Measurements from ENCODE around the gene SLC43A2. TPM values are rescaled to one million over a fixed set of nuclear protein-coding genes. Genes with fewer than 3 reads are reported as not detected.

Gene SLC43A2
- total RNA-seq, 1 donor from 2014 or later = 5.2 TPM

- Histone ChIP-seq H3K27ac (no peak overlapping the region), H3K4me3 (no peak overlapping the region), H3K27me3 (no peaks in the 10 kb centered on the region), H3K4me1 (no peaks in the 10 kb centered on the region), H3K9me3 (no peaks in the 10 kb centered on the region), H3K36me3 (no peaks in the 10 kb centered on the region)
- intact Hi-C loops (cut with DNase I) = no loop called here
- TF ChIP-seq POLR2A (IDR thresholded peaks at IDR 0.05) = no peak
- no peak for TF ChIP-seq POLR2AphosphoS5 (IDR thresholded peaks at IDR 0.05; ENCODE audit: insufficient read depth in 1 of 2, low read depth in 1 of 2)
- TF ChIP-seq CTCF (IDR thresholded peaks at IDR 0.05) = no peak
- DNase-seq (ENCODE audit: extremely low spot score in 2 of 2) = no peak
Measured at GRCh38 chr17:1604831-1605528, 23.7 kb downstream of the SLC43A2 start.

GRCh38 chr17:1601571-1601970 lies 27.1 kb downstream of the SLC43A2 start:
- Histone ChIP-seq H3K36me3 (no peaks in the 10 kb centered on the region), H3K9me3 (no peaks in the 10 kb centered on the region), H3K4me3 (no peak overlapping the region), H3K27ac (no peak overlapping the region), H3K4me1 (no peaks in the 10 kb centered on the region), H3K27me3 (no peaks in the 10 kb centered on the region)
- intact Hi-C loops (cut with DNase I) = no loop called here
- no peak for DNase-seq (ENCODE audit: extremely low spot score in 2 of 2)
- TF ChIP-seq CTCF (IDR thresholded peaks at IDR 0.05) (no peak), POLR2A (IDR thresholded peaks at IDR 0.05) (no peak), POLR2AphosphoS5 (IDR thresholded peaks at IDR 0.05; ENCODE audit: insufficient read depth in 1 of 2, low read depth in 1 of 2) (no peak)

GRCh38 chr17:1598399-1599095 lies 30.1 kb downstream of the SLC43A2 start:
- DNase-seq (ENCODE audit: extremely low spot score in 2 of 2) = no peak
- TF ChIP-seq POLR2A (IDR thresholded peaks at IDR 0.05) = no peak
- no peak for TF ChIP-seq POLR2AphosphoS5 (IDR thresholded peaks at IDR 0.05; ENCODE audit: insufficient read depth in 1 of 2, low read depth in 1 of 2)
- no peak for TF ChIP-seq CTCF (IDR thresholded peaks at IDR 0.05)
- no peaks in the 10 kb centered on the region for H3K9me3 ChIP-seq
- H3K27ac ChIP-seq = no peak overlapping the region
- H3K4me3 ChIP-seq = no peak overlapping the region
- intact Hi-C loops (cut with DNase I) = no loop called here
- H3K36me3 ChIP-seq = no peaks in the 10 kb centered on the region
- H3K4me1 ChIP-seq = no peaks in the 10 kb centered on the region
- H3K27me3 ChIP-seq = no peaks in the 10 kb centered on the region

GRCh38 chr17:1597861-1598342 lies 30.7 kb downstream of the SLC43A2 start:
- intact Hi-C loops (cut with DNase I) = no loop called here
- TF ChIP-seq POLR2AphosphoS5 (IDR thresholded peaks at IDR 0.05; ENCODE audit: insufficient read depth in 1 of 2, low read depth in 1 of 2) (no peak), CTCF (IDR thresholded peaks at IDR 0.05) (no peak), POLR2A (IDR thresholded peaks at IDR 0.05) (no peak)
- no peaks in the 10 kb centered on the region for H3K4me1 ChIP-seq
- H3K27me3 ChIP-seq = no peaks in the 10 kb centered on the region
- no peak for DNase-seq (ENCODE audit: extremely low spot score in 2 of 2)
- H3K36me3 ChIP-seq = no peaks in the 10 kb centered on the region
- H3K9me3 ChIP-seq = no peaks in the 10 kb centered on the region
- no peak overlapping the region for H3K27ac ChIP-seq
- H3K4me3 ChIP-seq = no peak overlapping the region

- intact Hi-C loops (cut with DNase I) = no loop called here
- Histone ChIP-seq H3K4me1 (peaks cover 24% of the 10 kb centered on the region), H3K4me3 (no peak overlapping the region), H3K36me3 (no peaks in the 10 kb centered on the region), H3K9me3 (no peaks in the 10 kb centered on the region), H3K27ac (no peak overlapping the region), H3K27me3 (no peaks in the 10 kb centered on the region)
- TF ChIP-seq POLR2AphosphoS5 (IDR thresholded peaks at IDR 0.05; ENCODE audit: insufficient read depth in 1 of 2, low read depth in 1 of 2) = no peak
- TF ChIP-seq CTCF (IDR thresholded peaks at IDR 0.05) = no peak
- TF ChIP-seq POLR2A (IDR thresholded peaks at IDR 0.05) = no peak
- no peak for DNase-seq (ENCODE audit: extremely low spot score in 2 of 2)
Measured at GRCh38 chr17:1593630-1593931, 35.1 kb downstream of the SLC43A2 start.
